Stomach (tissue), 9 donors: Measurements from ENCODE around the gene MAPK4. TPM values are rescaled to one million over a fixed set of nuclear protein-coding genes. Genes with fewer than 3 reads are reported as not detected.

Experiments used
- DNase-seq, 2 donors: peaks; one replicate each; pipeline versions ENCODE4 v3.0.0 to v3.0.0-alpha.2; 2013 to 2019
- H3K27ac ChIP-seq, 5 donors: fragments of 200-600 bp in 4 of 5; sonication (generic) in 4 of 5; one replicate each; pipeline ENCODE4 v1.5.1; 2013 to 2019; ENCODE audit warnings: mild to moderate bottlenecking in 1 of 5, moderate library complexity in 1 of 5
- H3K27me3 ChIP-seq, 3 donors: fragments of 200-600 bp; sonication (generic); one replicate each; pipeline ENCODE4 v1.5.1; 2017 to 2019; ENCODE audit warnings: mixed run types in 1 of 3
- H3K36me3 ChIP-seq, 4 donors: fragments of 200-600 bp; sonication (generic); 1 replicate in 3 of 4; 2 replicates in 1 of 4; pipeline ENCODE4 v1.5.1; 2016 to 2019
- H3K4me1 ChIP-seq, 4 donors: fragments of 200-600 bp; sonication (generic); one replicate each; pipeline ENCODE4 v1.5.1; 2016 to 2019
- H3K4me3 ChIP-seq, 4 donors: fragments of 200-600 bp; sonication (generic) in 3 of 4; one replicate each; pipeline ENCODE4 v1.5.1; 2016 to 2019; ENCODE audit warnings: mild to moderate bottlenecking in 1 of 4
- H3K9me3 ChIP-seq, 4 donors: fragments of 200-600 bp; sonication (generic); one replicate each; pipeline ENCODE4 v1.5.1; 2016 to 2019
- CTCF ChIP-seq, 7 experiments: fragments of 450-650 bp in 4 of 7; fragments of 200-600 bp in 3 of 7; sonication (generic) in 3 of 7; IDR thresholded peaks; one replicate each; pipeline ENCODE4 v1.5.1; 2016 to 2019; ENCODE audit warnings: antibody characterized with exemption in 7 of 7, control low read depth in 2 of 7, mild to moderate bottlenecking in 1 of 7
- EP300 ChIP-seq: sonication (generic); formaldehyde crosslinking; IDR thresholded peaks from one replicate; pipeline ENCODE4 v1.6.1; 2017; ENCODE audit warnings: antibody characterized with exemption
- POLR2A ChIP-seq, 4 donors: fragments of 450-650 bp; IDR thresholded peaks; one replicate each; pipeline ENCODE4 v1.6.1; 2016; ENCODE audit warnings: antibody characterized with exemption in 4 of 4, control low read depth in 2 of 4, mild to moderate bottlenecking in 1 of 4, moderate library complexity in 1 of 4
- POLR2AphosphoS5 ChIP-seq, 3 donors: sonication (generic); formaldehyde crosslinking; IDR thresholded peaks; one replicate each; pipeline ENCODE4 v1.6.1; 2016; ENCODE audit warnings: antibody characterized with exemption in 3 of 3
- WGBS, 5 donors: extraction: QIAGEN DNeasy Blood & Tissue Kit in 3 of 5; methylation state at CpG; one replicate each; pipeline versions ENCODE4 v1.1.5 to v1.1.7; 2013 to 2018; 5-methylcytosine and 5-hydroxymethylcytosine counted together
- intact Hi-C: fragments of 100-400 bp; cut with DNase I; formaldehyde crosslinking; loops from one replicate; pipeline ENCODE4 v1.15.1; 2023; ENCODE audit warnings: low total_unique reads
- polyA plus RNA-seq, 3 donors: library from polyadenylated mRNA; stranded (reverse); fragments of 200-250 nt; gene quantifications; one replicate each; pipeline ENCODE4 v1.2.3, GENCODE V29; 2013
- total RNA-seq, 5 donors: library from RNA; depleted of rRNA; stranded (reverse); fragments of >200 nt; gene quantifications; one replicate each; pipeline versions ENCODE4 v1.1.0 to v1.2.3, GENCODE V29; 2014 to 2016
- donor health status: healthy with polysubstance abuse.
- donor health status: Bipolar disorder and iron deficiency.
- donor health status: healthy.

MAPK4 gene
- total and polyA plus RNA-seq, 8 donors: 0.19 to 86.0 (median 4.2) TPM

DNA sequence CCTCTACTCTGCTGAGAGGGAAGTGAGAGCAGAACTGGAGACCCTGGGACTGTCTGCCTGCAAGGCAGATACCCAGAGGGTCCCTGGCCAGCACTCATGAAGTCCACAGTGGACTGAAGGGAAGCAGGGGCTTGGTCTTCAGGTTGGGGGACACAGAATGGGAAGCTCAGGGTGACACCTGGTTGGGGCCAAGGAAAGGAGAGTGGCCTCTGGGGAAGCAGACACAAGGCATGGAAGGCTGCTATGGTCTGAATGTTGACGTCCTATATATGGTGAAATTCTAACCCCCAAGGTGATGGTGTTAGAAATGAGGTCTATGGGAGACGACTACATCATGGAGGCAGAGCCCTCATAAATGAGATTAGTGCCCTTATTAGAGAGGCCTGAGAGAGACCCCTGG lies 190.7 kb downstream of the MAPK4 start:
- intact Hi-C loops: no loop called here
- H3K4me3 ChIP-seq: no peak overlapping the region
- H3K36me3 ChIP-seq: no peaks in the 10 kb centered on the region
- TF ChIP-seq POLR2AphosphoS5 (IDR thresholded peaks at IDR 0.05) (no peak), CTCF (IDR thresholded peaks at IDR 0.05) (no peak), POLR2A (IDR thresholded peaks at IDR 0.05) (no peak), EP300 (no peak)
- peaks cover 0 to 5% (median 0%) of the 10 kb centered on the region in 4 donors for H3K9me3 ChIP-seq
- WGBS, 5 donors: 77 to 92% (median 83%) methylated on average over 2 of the region's 2 CpGs
- no peaks in the 10 kb centered on the region for H3K4me1 ChIP-seq
- H3K27me3 ChIP-seq: peaks cover 0 to 16% (median 0%) of the 10 kb centered on the region in 3 donors
- no peak overlapping the region for H3K27ac ChIP-seq
- DNase-seq: no peak

GRCh38 chr18:50751490-50751889 lies 191.6 kb downstream of the MAPK4 start:
- Histone ChIP-seq H3K4me3 (no peak overlapping the region), H3K9me3 (peaks cover 0 to 5% (median 0%) of the 10 kb centered on the region in 4 donors), H3K36me3 (no peaks in the 10 kb centered on the region), H3K27me3 (peaks cover 0 to 16% (median 0%) of the 10 kb centered on the region in 3 donors), H3K4me1 (no peaks in the 10 kb centered on the region), H3K27ac (no peak overlapping the region)
- 50 to 62% (median 54%) methylated on average over 5 of the region's 5 CpGs for WGBS, 5 donors
- intact Hi-C loops: no loop called here
- TF ChIP-seq CTCF (IDR thresholded peaks at IDR 0.05): no peak
- TF ChIP-seq POLR2A (IDR thresholded peaks at IDR 0.05): no peak
- no peak for TF ChIP-seq EP300
- no peak for TF ChIP-seq POLR2AphosphoS5 (IDR thresholded peaks at IDR 0.05)
- peak in 1 of 2 donors; percentile 49 for DNase-seq

DNA sequence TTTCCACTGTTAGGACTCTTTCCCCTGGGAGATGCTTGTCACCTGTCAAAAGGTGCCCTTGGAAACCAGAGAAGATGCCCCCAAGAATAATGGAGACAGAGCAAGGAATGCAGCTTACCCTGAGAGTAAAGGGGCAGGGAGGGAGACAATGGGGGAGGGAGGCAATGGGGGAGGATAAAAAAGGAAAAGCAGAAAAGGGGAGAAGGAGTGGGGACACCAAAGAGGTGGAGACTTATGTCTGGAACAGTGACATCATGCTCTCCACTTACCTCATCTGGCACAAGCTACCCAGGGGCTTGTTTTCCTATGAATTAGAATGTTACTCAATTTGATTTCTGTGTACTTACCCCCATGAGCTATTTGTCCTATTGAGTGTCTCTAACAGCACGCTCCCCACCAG lies 192.1 kb downstream of the MAPK4 start:
- 63 to 88% (median 82%) methylated on average over 1 of the region's 1 CpG for WGBS, 5 donors
- H3K4me1 ChIP-seq: no peaks in the 10 kb centered on the region
- H3K4me3 ChIP-seq: no peak overlapping the region
- DNase-seq: no peak
- H3K9me3 ChIP-seq: peaks cover 0 to 5% (median 0%) of the 10 kb centered on the region in 4 donors
- no peaks in the 10 kb centered on the region for H3K36me3 ChIP-seq
- TF ChIP-seq EP300 (no peak), CTCF (IDR thresholded peaks at IDR 0.05) (no peak), POLR2A (IDR thresholded peaks at IDR 0.05) (no peak), POLR2AphosphoS5 (IDR thresholded peaks at IDR 0.05) (no peak)
- no peak overlapping the region for H3K27ac ChIP-seq
- intact Hi-C loops: no loop called here
- peaks cover 0 to 16% (median 0%) of the 10 kb centered on the region in 3 donors for H3K27me3 ChIP-seq

- DNase-seq: no peak
- peaks cover 0 to under 1% (median 0%) of the 10 kb centered on the region in 4 donors for H3K9me3 ChIP-seq
- H3K27ac ChIP-seq: no peak overlapping the region
- no peak for TF ChIP-seq POLR2A (IDR thresholded peaks at IDR 0.05)
- no peak for TF ChIP-seq EP300
- no peak for TF ChIP-seq POLR2AphosphoS5 (IDR thresholded peaks at IDR 0.05)
- no peak for TF ChIP-seq CTCF (IDR thresholded peaks at IDR 0.05)
- intact Hi-C loops: no loop called here
- H3K36me3 ChIP-seq: no peaks in the 10 kb centered on the region
- WGBS, 5 donors: 38 to 95% (median 50%) methylated on average over 1 of the region's 1 CpG
- H3K27me3 ChIP-seq: peaks cover 0 to 14% (median 0%) of the 10 kb centered on the region in 3 donors
- H3K4me1 ChIP-seq: no peaks in the 10 kb centered on the region
- no peak overlapping the region for H3K4me3 ChIP-seq
These were observed 193.4 kb downstream of the MAPK4 start for GRCh38 chr18:50753311-50753710.
